GM21381 (cell line): ENCODE data around the gene CADM1.

Source experiments
- ATAC-seq: cut with Tn5 transposase; IDR thresholded peaks from one replicate; pipeline ENCODE4 v1.9.1; 2021; ENCODE audit warnings: mild to moderate bottlenecking, moderate library complexity; ENCODE audit not compliant: unreplicated experiment

The CADM1 gene

DNA sequence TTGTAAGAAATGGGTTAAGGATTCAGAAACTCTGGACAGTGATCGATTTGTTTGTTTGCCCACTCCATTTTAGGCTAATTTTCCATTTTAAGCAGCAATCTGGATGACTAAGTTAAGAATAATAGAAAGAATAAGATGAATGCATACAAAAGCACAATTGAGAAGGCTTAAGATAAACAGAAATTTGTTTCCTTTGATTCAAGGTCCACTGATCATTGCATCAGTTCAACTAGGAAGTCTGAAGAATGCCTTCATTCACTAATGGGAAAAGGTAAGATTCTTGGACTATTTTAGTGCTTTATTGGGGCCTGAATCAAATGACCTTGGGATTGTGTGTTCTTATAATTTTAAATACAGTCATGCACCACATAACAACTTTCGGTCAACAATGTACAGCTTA, 140.8 kb downstream of the CADM1 start:
- no peak for ATAC-seq

GRCh38 chr11:115362997-115363396, 141.2 kb downstream of the CADM1 start:
- no peak for ATAC-seq

GRCh38 chr11:115361025-115361424, 143.2 kb downstream of the CADM1 start:
- ATAC-seq: no peak

GRCh38 chr11:115360186-115360824, 143.9 kb downstream of the CADM1 start:
- ATAC-seq: no peak

GRCh38 chr11:115357066-115357465, 147.1 kb downstream of the CADM1 start:
- no peak for ATAC-seq

DNA sequence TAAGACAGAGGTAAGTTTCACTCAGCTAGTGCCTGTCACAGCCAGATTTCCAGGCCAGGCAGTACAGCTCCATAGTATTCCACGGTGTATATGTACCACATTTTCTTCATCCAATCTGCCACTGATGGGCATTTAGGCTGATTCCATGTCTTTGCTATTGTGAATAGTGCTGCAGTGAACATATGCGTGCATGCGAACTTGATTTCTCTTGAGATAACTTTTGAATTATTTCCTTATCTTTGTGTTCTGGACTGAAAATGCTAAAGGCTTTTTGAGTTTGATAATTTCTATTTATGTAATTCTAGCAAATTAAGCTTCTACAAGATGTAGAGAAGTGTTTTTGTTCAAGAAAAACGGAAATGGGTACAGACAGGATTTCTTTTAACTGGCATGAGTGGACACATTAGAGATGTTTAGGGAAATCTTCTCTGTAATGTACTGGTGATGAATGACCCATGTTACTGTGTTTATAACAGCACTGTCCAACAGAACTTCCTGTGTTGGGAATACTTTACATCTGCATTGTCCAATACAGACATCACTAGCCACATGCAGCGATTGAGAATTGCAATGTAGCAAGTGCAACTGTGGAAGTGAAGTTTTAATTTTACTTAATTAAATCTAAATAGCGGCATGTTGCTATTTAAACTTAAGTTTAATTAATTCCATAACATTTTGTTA, 151.3 kb downstream of the CADM1 start:
- ATAC-seq: no peak

DNA sequence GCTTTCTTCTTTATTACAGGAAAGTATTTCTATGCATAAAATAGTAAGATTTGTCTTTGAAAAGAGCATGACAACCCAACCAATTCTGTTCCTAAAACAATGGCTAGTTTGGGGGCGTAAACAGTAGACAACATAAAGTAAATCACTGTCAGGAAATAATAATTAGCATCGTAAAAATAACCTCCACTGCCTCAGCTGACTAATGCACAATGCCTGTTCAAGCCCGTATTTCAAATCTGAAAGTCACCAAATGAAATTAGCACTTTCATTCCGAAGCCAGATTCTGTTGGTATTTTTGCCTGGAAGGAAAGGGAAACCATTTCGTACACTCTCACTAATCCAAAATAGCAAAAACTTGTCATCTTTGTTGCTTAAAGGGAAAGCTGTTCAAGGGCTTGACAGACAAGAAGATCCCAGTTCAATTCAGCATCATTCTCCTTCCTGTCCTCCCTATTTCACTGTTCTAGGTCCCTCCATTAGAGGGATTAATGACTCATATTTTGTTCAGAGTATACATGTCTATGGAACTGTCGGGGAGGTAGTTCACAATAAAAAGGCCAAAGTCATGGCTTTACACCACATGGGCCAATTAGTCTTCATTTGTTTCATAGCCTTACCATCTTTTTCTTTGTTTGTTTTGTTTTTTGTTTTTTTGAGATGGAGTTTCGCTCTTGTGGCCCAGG, 154.7 kb downstream of the CADM1 start:
- ATAC-seq: no peak

GRCh38 chr11:115348416-115348815, 155.8 kb downstream of the CADM1 start:
- ATAC-seq: no peak

DNA sequence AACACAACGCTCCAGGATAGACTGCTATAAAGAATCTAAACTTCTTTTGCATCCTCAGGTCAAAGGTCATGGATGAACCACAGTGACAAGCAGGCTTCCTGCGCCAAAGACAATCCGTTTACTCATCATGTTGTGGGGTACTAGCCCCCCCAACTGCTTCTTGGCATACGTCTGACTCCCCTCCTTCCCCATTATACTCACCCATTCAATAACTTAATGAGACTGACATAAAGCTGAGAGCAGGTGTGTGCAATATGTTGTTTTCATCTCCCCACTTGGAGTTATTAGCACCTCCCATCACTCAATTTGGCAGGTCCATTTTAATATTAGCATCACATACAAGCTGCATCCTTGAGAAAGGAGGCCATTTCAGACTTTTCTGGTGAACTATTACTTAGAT, 157.1 kb downstream of the CADM1 start:
- no peak for ATAC-seq

- no peak for ATAC-seq
These were observed 158.4 kb downstream of the CADM1 start for GRCh38 chr11:115345840-115346239.

DNA sequence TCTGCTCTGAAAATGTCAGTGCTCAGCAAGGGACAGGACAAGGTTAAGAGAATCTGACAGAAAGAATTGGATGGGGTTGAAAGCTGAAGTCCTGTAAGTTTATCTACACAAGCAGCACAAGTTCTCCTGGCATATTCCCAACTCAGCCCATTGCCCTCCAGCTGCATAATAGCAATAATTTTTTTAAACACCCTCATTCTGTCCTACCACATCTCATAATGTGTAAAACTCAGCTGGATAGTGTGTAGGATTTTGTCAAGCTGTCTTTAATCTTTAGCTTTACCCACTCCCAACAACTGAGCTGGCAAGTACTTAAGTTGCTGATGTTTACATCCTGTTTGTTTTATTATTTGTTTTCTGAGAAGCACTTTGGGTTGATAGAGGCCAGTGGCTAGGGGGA, 158.9 kb downstream of the CADM1 start:
- ATAC-seq: no peak

DNA sequence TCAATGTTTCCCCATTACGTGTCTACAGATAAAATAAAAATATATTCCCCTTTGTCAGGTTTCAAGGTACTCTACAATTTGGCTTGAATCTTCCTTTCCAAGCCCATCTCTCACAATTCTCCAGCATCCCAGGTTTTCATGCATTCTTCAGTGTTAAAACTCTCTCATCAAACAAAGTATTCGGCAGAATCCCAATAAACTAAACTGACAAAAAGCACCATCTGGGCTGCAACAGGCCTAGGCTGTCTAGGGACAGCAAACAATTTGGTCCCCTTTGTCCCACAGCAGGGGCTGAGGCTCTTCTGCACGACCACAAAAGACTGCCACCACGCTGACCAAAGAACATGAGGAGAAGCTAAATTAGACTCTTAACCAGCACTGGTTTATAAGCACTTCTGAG, 159.4 kb downstream of the CADM1 start:
- no peak for ATAC-seq

GRCh38 chr11:115342142-115342541, 162.1 kb downstream of the CADM1 start:
- no peak for ATAC-seq

- no peak for ATAC-seq
These were observed 163.3 kb downstream of the CADM1 start for GRCh38 chr11:115340874-115341273.

GRCh38 chr11:115338476-115338875, 165.7 kb downstream of the CADM1 start:
- no peak for ATAC-seq

DNA sequence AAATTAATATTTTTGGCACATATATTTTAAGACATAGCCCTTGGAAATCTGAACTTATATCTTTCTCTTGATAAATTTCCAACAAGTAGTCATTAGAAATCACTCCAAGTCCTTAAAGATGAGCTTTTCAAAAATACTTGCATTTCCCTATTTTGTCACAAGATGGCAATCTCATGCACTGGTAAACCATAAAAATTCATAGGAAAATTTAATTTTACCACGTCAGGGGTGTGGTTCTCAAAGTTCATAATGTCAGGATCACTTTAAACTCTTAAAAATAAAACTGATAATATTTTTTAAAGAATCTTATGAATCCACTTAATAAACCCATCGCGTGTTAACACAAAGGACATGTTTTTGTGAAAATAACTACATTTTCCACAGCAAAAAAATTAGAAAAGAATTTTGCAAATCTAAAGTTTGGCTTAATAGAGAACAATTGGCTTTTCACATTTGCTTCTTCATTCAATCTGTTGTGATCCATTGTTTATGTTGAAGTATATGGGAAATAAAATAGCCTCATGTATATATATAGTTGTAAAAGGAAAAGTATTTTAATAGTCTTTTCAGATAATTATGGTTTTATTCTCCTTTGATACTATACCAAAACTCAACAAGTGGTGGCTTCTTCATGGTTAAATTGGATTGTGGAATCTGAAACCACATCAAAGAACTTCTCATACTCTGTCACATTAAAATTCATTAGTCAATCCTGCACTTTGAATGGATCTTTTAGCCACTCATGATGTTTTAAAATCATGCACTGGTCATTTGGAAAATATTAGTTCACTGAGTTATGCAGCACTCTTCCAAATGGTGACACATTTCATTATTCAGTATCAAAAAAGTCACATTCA, 169.1 kb downstream of the CADM1 start:
- no peak for ATAC-seq

DNA sequence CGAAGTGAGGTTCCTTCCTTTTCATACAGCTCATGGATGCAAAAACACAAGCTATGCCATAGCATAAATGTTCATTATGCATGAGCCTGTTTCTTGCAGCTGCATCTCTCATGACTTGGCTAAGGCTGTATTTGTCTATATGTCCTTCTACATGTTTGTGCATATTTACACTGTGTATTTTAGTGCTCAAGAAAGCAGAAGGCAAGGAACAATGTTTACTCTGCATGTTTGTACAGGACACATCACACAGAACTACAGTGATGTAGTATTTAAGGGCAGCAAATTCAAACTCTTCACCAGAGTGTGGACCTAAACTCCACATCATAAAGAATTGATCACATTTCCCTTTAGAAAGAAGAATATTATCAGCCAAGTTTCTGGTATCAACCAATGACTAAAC, 170.3 kb downstream of the CADM1 start:
- ATAC-seq: no peak

GRCh38 chr11:115333121-115333520, 171.1 kb downstream of the CADM1 start:
- no peak for ATAC-seq

GRCh38 chr11:115330684-115331482, 173.3 kb downstream of the CADM1 start:
- ATAC-seq: no peak

GRCh38 chr11:115326526-115326925, 177.7 kb downstream of the CADM1 start:
- ATAC-seq: no peak

DNA sequence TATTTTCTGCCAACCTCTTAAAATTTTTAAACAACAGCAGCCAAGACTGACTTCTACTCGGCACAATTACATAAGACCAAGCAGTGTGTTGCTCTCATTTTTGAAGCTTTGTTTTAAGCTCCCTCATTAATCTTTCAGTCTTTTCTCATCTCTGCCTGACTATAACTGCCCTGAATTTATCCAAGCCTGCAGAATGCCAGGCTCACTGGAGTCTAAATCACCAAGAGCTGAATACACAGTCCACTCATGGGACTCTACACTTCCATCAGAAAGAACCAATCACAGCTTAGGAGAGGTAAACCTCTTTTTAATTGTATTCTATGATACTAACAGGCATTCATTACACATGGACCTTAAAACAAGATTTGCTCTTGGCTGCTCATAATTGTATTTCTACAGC, 178.7 kb downstream of the CADM1 start:
- no peak for ATAC-seq
